SH-SY5Y (cell line): ENCODE data around the gene KIF1A.

Source experiments
- GATA2 ChIP-seq: IDR thresholded peaks from 2 replicates; pipeline ENCODE4 v1.6.1; 2011; ENCODE audit warnings: mild to moderate bottlenecking, low read depth, low read length
- GATA3 ChIP-seq: IDR thresholded peaks from 2 replicates; pipeline ENCODE4 v1.6.1; 2011; ENCODE audit warnings: low read depth, mild to moderate bottlenecking, low read length, moderate library complexity

DNA sequence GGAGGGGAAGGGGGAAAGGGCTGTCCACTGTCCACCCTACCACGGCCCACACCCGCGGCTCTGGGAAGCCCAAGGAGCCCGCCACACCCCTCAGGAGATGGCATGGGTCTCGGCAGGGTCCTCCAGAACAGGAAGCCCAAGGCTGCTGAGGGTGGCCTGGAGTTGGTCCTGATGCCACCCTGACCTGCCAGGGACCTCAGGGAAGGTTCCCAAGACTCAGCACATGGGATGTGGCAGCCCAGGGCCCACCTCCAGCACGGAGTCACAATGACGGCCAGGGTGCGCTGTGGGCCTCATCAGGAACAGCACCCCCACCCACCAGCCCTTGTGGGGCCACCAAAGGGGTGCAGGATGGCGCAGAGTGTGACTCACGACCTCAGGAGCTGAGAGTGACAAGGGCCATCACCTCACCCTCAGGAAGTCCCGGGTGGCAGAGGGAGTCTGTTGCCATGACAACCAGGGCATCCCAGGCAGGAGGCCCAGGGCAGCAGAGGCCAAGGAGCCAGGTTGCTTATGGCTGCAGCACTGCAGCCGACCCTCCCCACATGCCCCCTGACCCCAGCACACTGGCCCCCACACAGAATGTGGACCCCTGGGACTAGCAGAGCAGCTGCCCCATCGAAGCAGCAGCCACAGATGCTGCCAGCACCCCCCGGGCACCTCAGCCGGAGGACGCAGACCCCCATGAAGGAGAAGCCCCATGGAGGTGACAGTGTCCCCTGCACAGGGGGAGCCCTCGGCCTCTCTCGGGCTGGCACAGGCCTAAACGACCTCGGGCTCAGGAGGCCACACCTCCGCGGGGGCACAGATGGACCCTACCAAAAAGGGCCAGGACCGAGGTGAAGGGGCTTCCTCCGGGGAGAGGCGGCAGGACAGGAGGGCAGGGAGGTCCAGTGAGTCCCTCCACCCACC, 34.3 kb downstream of the KIF1A start:
- TF ChIP-seq GATA2 (no peak), GATA3 (no peak)
